Effector memory CD8-positive, alpha-beta T cell (primary cell): Measurements from ENCODE around the gene RGS6.

Experiments
- ATAC-seq: fragments of 150-1000 bp; cut with Tn5 transposase; replicated peaks from 2 replicates; pipeline ENCODE4 v1.10.0; 2021; ENCODE audit warnings: mild to moderate bottlenecking, moderate library complexity
- DNase-seq, 3 experiments: peaks; one replicate each; pipeline ENCODE4 v3.0.0; 2021
- H3K27ac Mint-ChIP-seq, 2 donors: one replicate each; pipeline ENCODE4 v1.8.0; 2022; ENCODE audit warnings: mild to moderate bottlenecking in 2 of 2, mixed read lengths in 2 of 2, moderate library complexity in 2 of 2
- H3K27me3 Mint-ChIP-seq, 2 donors: one replicate each; pipeline ENCODE4 v1.8.0; 2022; ENCODE audit warnings: mixed read lengths in 2 of 2
- H3K36me3 Mint-ChIP-seq: one replicate; pipeline ENCODE4 v1.8.0; 2022; ENCODE audit warnings: mild to moderate bottlenecking, moderate library complexity, mixed read lengths; ENCODE audit not compliant: insufficient read depth
- H3K4me1 Mint-ChIP-seq, 2 donors: one replicate each; pipeline ENCODE4 v1.8.0; 2022; ENCODE audit warnings: low read depth in 2 of 2, mixed read lengths in 2 of 2
- H3K4me3 Mint-ChIP-seq, 2 donors: one replicate each; pipeline ENCODE4 v1.8.0; 2022; ENCODE audit warnings: mild to moderate bottlenecking in 2 of 2, mixed read lengths in 2 of 2, moderate library complexity in 2 of 2
- H3K9me3 Mint-ChIP-seq, 2 donors: one replicate each; pipeline ENCODE4 v1.8.0; 2022; ENCODE audit warnings: mixed read lengths in 2 of 2

RGS6 gene

GRCh38 chr14:72401101-72401625 is 468.9 kb downstream of the RGS6 start:
- DNase-seq (no peak), ATAC-seq (no peak)
- H3K27ac Mint-ChIP-seq: no peak overlapping the region
- peaks cover 8 to 12% of the 10 kb centered on the region in 2 donors for H3K4me1 Mint-ChIP-seq
- H3K36me3 Mint-ChIP-seq: no peaks in the 10 kb centered on the region
- peaks cover 59 to 75% of the 10 kb centered on the region in 2 donors for H3K27me3 Mint-ChIP-seq
- H3K4me3 Mint-ChIP-seq: peak overlapping the region in 1 of 2 donors; percentile 37
- H3K9me3 Mint-ChIP-seq: no peaks in the 10 kb centered on the region

- H3K4me1 Mint-ChIP-seq: peaks cover 8 to 12% of the 10 kb centered on the region in 2 donors
- H3K27ac Mint-ChIP-seq: no peak overlapping the region
- ATAC-seq (peak; percentile 42), DNase-seq (no peak)
- H3K9me3 Mint-ChIP-seq: no peaks in the 10 kb centered on the region
- H3K36me3 Mint-ChIP-seq: no peaks in the 10 kb centered on the region
- peaks cover 63 to 75% of the 10 kb centered on the region in 2 donors for H3K27me3 Mint-ChIP-seq
- H3K4me3 Mint-ChIP-seq: peak overlapping the region in 1 of 2 donors; percentile 37
These were observed 469.6 kb downstream of the RGS6 start for GRCh38 chr14:72401632-72402376.

DNA sequence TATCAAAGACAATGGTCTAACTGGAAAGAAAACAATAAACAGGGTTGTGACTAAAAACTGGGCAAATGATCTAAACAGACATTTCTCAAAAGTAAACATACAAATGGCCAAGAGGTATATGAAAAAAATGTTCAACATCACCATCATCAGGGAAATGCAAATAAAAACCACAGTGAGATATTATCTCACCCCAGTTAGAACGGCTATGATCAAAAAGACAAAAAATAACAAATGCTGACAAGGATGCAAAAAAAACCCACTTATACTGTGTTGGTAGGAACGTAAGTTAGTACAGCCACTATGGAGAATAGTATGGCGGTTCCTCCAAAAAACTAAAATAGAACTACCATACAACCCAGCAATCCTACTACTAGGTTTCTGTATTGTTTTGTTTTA is 470.1 kb downstream of the RGS6 start:
- Mint-ChIP-seq H3K4me1 (peaks cover 8 to 12% of the 10 kb centered on the region in 2 donors), H3K27ac (no peak overlapping the region), H3K4me3 (no peak overlapping the region), H3K36me3 (no peaks in the 10 kb centered on the region), H3K27me3 (peaks cover 69 to 75% of the 10 kb centered on the region in 2 donors), H3K9me3 (no peaks in the 10 kb centered on the region)
- ATAC-seq (no peak), DNase-seq (no peak)

DNA sequence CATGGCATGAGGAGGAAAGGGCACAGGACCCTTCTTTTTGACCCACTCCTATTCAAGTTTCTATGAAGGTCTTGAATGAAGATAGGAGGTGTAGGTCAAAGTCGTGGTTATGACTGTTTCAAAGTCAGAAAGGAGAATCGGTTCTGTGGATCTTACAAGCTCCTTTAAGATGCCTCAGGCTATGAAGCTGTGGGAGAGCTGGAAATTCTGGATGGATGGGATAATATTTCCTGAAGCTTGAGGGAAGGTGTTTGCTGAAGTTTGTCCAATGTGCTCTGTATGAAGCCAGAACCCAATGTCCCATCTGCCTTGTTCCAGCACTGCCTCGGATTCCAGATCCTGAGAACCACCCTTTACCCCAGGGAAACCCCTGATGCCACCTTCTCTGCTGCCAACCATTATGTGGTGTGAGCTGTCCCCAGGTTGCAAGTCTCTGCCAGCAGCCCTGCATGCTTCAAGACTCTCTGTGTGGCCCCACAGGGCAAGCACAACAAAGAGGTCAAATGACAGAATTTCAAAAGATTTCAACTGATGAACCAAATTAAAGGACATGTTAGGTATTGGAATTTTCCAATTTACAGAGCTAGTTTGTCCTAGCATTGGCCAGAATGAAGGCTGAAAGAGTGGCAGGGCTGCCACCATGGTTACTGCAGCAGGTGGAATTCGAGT is 472.0 kb downstream of the RGS6 start:
- DNase-seq (no peak), ATAC-seq (no peak)
- Mint-ChIP-seq H3K36me3 (no peaks in the 10 kb centered on the region), H3K9me3 (no peaks in the 10 kb centered on the region), H3K27ac (no peak overlapping the region), H3K27me3 (peaks cover 61 to 62% of the 10 kb centered on the region in 2 donors), H3K4me3 (no peak overlapping the region), H3K4me1 (peaks cover 8 to 12% of the 10 kb centered on the region in 2 donors)

DNA sequence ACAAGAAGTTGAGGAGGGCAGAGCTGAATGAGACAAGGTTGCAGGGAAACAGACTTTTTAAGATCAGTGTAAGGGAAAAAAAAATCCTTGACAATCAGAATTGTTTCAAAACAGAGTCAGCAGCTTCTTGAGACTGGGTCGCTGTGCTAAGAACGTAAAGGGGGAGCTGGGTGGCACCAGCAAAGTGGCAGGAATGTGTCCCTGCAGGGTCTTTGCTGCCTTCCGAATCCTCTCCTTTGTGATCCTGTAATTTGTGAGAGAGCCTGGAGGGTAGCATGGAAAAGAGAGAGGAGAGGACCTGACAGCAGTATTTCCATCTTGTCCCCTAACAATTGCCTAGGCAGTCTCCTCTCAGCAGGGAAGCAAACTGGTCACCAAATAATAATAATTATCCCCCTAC is 472.8 kb downstream of the RGS6 start:
- DNase-seq (no peak), ATAC-seq (no peak)
- H3K9me3 Mint-ChIP-seq: no peaks in the 10 kb centered on the region
- peaks cover 8 to 12% of the 10 kb centered on the region in 2 donors for H3K4me1 Mint-ChIP-seq
- no peak overlapping the region for H3K27ac Mint-ChIP-seq
- no peaks in the 10 kb centered on the region for H3K36me3 Mint-ChIP-seq
- H3K27me3 Mint-ChIP-seq: peaks cover 54 to 55% of the 10 kb centered on the region in 2 donors
- H3K4me3 Mint-ChIP-seq: no peak overlapping the region

- Mint-ChIP-seq H3K27me3 (peaks cover 34 to 47% of the 10 kb centered on the region in 2 donors), H3K36me3 (no peaks in the 10 kb centered on the region), H3K4me1 (no peaks in the 10 kb centered on the region), H3K27ac (no peak overlapping the region), H3K9me3 (no peaks in the 10 kb centered on the region), H3K4me3 (no peak overlapping the region)
- ATAC-seq: no peak
- DNase-seq: no peak
These were observed 475.8 kb downstream of the RGS6 start for GRCh38 chr14:72408020-72408419.

DNA sequence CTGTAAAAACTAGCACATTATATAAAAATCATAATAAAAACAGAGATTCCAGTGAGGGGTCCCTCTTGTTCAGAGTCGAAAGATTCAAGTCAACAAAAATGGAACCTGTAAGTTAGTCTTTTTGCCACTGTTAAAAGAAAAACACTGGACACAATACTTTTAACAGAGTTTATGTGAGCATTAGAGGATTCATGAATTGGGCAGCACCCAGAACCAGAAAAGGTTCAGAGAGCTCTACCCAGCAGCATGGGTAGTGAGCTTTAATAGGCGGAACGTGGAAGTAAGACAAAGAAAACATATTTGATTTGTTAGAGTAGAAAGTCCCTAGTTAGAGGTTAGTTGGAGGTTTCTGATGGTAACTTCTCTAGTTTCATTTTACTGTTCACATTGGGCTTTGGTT is 476.8 kb downstream of the RGS6 start:
- H3K27ac Mint-ChIP-seq: no peak overlapping the region
- DNase-seq: no peak
- peaks cover 24 to 41% of the 10 kb centered on the region in 2 donors for H3K27me3 Mint-ChIP-seq
- H3K4me1 Mint-ChIP-seq: no peaks in the 10 kb centered on the region
- no peaks in the 10 kb centered on the region for H3K36me3 Mint-ChIP-seq
- ATAC-seq: no peak
- H3K9me3 Mint-ChIP-seq: no peaks in the 10 kb centered on the region
- H3K4me3 Mint-ChIP-seq: no peak overlapping the region

GRCh38 chr14:72416081-72416849 is 484.0 kb downstream of the RGS6 start:
- no peak overlapping the region for H3K4me3 Mint-ChIP-seq
- ATAC-seq (no peak), DNase-seq (no peak)
- no peak overlapping the region for H3K27ac Mint-ChIP-seq
- H3K9me3 Mint-ChIP-seq: no peaks in the 10 kb centered on the region
- H3K27me3 Mint-ChIP-seq: peaks cover 33 to 43% of the 10 kb centered on the region in 2 donors
- H3K36me3 Mint-ChIP-seq: no peaks in the 10 kb centered on the region
- peaks cover 0 to 5% of the 10 kb centered on the region in 2 donors for H3K4me1 Mint-ChIP-seq

DNA sequence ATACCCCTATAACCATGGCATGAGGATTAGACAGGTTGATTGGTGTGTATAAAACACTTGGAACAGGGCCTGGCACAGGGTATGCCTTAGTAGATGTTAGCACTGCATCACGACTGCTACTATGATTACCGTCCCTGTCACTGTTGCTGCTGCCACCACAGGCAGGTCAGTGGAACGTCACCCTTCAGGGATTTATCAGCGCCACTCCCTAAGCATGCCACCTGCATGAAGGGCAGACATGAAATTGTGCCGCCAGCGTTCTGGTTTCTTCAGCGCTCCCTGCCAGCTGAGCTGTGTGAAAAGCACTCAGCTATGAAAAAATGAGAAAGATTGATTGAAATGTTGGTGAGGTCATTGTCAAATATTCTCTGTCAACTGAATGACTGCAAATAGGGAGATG is 484.7 kb downstream of the RGS6 start:
- no peak for DNase-seq
- peaks cover 0 to 5% of the 10 kb centered on the region in 2 donors for H3K4me1 Mint-ChIP-seq
- H3K36me3 Mint-ChIP-seq: no peaks in the 10 kb centered on the region
- ATAC-seq: no peak
- H3K9me3 Mint-ChIP-seq: no peaks in the 10 kb centered on the region
- H3K27me3 Mint-ChIP-seq: peaks cover 39 to 50% of the 10 kb centered on the region in 2 donors
- no peak overlapping the region for H3K27ac Mint-ChIP-seq
- no peak overlapping the region for H3K4me3 Mint-ChIP-seq

DNA sequence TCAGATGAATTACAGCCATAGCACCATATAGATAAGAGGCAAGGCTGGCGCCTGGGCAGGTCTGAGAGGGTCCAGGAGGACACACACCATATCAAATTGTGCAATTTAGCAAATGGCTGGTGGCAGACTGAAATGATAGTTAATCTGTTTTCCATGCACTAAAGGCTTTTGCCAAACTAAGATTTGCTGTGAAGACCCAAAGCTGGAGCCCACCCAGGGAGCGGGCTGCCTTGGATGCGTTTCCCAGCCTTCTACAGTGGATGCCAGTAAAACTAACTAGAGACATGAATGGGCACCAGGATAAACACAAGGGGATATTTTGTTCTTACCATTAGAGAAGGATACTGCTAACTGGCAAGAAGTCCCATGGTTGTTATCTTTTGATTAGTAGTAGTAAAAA is 486.6 kb downstream of the RGS6 start:
- H3K27ac Mint-ChIP-seq: no peak overlapping the region
- H3K36me3 Mint-ChIP-seq: no peaks in the 10 kb centered on the region
- peaks cover 0 to 5% of the 10 kb centered on the region in 2 donors for H3K4me1 Mint-ChIP-seq
- no peaks in the 10 kb centered on the region for H3K9me3 Mint-ChIP-seq
- no peak overlapping the region for H3K4me3 Mint-ChIP-seq
- ATAC-seq (no peak), DNase-seq (no peak)
- H3K27me3 Mint-ChIP-seq: peaks cover 46 to 66% of the 10 kb centered on the region in 2 donors

DNA sequence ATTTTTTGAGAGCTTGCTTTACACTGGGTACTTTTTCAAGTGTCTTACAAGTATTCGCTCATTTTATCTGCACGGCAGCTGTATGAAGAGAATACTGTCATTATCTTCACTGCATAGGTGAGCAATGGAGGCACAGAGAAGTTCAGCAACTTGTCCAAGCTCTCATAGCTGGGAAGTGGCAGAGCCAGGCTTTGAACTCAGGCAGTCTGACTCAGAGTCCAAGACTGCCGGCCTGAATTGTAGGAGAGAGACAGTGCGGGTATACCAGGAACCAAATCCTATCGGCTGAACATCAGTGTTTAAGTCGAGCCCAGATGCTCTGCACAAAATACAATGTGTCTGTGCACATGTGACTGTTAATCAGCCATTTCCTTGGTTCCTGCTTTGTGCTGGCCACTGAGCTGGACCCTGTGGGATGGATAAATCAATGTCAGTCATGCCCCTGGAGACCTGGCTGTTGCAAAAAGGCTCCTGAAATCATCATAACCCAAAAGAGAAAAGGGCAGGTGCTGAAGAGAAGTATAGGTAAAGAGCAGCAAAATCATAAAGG is 487.1 kb downstream of the RGS6 start:
- no peaks in the 10 kb centered on the region for H3K9me3 Mint-ChIP-seq
- peaks cover 0 to 5% of the 10 kb centered on the region in 2 donors for H3K4me1 Mint-ChIP-seq
- H3K36me3 Mint-ChIP-seq: no peaks in the 10 kb centered on the region
- no peak overlapping the region for H3K27ac Mint-ChIP-seq
- peaks cover 41 to 71% of the 10 kb centered on the region in 2 donors for H3K27me3 Mint-ChIP-seq
- ATAC-seq: no peak
- H3K4me3 Mint-ChIP-seq: no peak overlapping the region
- DNase-seq: no peak

DNA sequence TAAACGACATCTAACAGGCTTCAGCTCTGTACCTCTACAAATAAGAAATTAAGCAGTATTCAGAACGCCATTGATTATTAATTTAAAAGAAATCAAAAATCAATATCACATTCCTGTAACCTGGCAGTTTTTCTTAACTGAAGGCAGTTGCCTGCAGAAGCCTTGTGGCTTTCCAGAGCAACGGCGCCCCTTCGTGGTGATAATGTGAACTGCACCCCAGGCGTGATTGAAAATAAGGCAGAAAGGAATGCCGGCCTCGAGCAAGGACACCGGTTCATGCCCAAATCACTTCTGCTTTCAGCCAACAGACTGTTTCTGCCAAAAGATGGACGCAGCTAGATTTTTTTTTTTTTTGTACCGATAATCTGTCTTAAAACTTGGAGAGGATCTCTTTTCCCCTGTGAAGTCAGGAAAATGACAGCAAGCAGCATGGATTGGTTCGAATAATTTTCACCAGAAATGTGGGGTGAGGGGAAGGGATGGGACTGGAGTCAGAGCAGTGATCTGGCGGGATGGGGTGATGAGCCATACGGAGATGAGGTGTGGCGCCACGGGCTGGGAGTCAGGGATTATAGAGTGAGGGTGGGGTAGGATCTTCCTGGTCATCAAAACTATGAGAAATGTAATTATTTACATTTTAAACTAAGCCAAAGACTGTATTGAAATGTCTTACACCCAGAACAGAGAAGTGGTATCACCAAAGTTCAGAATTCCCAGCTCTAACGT is 488.7 kb downstream of the RGS6 start:
- Mint-ChIP-seq H3K4me3 (no peak overlapping the region), H3K27ac (no peak overlapping the region), H3K9me3 (no peaks in the 10 kb centered on the region), H3K27me3 (peaks cover 36 to 59% of the 10 kb centered on the region in 2 donors), H3K4me1 (peaks cover 0 to 5% of the 10 kb centered on the region in 2 donors), H3K36me3 (no peaks in the 10 kb centered on the region)
- no peak for ATAC-seq
- DNase-seq: peak; percentile 62 to 69 (median 64)
